GM12875 (cell line): ENCODE results near the gene SPANXN3.

Source experiments
- H3K4me3 ChIP-seq: one replicate; pipeline ENCODE4 v1.5.1; 2011; ENCODE audit warnings: low read depth, low read length, control low read depth
- TF ChIP-seq, protein P1 (sequence below): IDR thresholded peaks from 2 replicates; pipeline ENCODE4 v1.5.1; 2011; ENCODE audit warnings: low read depth, mild to moderate bottlenecking, control low read depth, inconsistent platforms, low read length, moderate library complexity, borderline replicate concordance; ENCODE audit not compliant: insufficient read depth

The SPANXN3 gene

DNA sequence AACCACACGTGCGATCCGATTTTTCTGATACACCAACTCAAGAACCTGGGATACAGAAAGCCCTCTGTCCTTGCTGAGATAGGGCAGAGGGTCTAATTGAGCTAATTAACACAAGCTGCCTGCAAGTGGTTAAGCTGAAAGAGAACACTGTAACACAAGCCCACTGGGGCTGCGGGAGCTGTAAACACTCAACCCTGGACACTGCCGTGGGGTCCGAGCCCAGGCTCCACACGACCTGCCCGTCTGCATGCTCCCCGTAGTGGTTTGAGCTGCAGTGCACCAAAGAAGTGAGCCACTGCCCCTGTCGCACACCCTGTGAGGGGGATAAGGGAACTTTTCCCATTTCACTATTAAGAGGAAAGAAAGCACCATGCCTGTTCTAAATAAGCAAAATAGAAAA is 54.6 kb downstream of the SPANXN3 start:
- TF ChIP-seq, protein P1, sequence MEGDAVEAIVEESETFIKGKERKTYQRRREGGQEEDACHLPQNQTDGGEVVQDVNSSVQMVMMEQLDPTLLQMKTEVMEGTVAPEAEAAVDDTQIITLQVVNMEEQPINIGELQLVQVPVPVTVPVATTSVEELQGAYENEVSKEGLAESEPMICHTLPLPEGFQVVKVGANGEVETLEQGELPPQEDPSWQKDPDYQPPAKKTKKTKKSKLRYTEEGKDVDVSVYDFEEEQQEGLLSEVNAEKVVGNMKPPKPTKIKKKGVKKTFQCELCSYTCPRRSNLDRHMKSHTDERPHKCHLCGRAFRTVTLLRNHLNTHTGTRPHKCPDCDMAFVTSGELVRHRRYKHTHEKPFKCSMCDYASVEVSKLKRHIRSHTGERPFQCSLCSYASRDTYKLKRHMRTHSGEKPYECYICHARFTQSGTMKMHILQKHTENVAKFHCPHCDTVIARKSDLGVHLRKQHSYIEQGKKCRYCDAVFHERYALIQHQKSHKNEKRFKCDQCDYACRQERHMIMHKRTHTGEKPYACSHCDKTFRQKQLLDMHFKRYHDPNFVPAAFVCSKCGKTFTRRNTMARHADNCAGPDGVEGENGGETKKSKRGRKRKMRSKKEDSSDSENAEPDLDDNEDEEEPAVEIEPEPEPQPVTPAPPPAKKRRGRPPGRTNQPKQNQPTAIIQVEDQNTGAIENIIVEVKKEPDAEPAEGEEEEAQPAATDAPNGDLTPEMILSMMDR, result no peak
- no peak overlapping the region for H3K4me3 ChIP-seq

DNA sequence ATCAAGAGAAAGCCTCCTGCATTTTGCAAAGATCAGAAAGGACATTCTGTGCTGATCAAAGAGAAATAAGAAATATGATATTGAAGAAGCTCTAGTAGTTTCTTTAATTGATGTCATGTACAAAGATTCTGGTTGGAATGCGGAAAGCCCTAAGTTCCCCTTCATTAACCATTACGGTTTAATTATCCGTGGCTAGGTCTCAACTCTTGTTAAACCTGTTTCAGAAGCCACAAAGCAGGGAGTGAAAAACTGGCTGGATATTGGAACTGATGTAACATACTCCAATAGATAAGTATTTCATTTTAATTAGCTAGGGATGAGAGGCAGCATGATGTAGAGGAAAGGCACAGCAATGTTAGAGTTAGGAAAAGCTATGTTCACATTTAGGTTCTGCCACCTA is 55.7 kb downstream of the SPANXN3 start:
- H3K4me3 ChIP-seq, result no peak overlapping the region
- TF ChIP-seq, protein P1, result no peak
